Dermis blood vessel endothelial cell (primary cell): ENCODE measurements around the gene CLCN5. TPM values are rescaled to one million over a fixed set of nuclear protein-coding genes. Genes with fewer than 3 reads are reported as not detected.
A peak's percentile ranks its signal among the peaks of the same experiment; 100 is the strongest.
"Not testable (repeated sequence)": the region's sequence is repeated elsewhere in the genome, so short reads cannot be mapped to it uniquely, and the experiment has no call there.

Experiments used
- DNase-seq: peaks from one replicate; pipeline ENCODE4 v3.0.0; 2010
- total RNA-seq: library from RNA; depleted of rRNA; stranded (reverse); fragments of >200 nt; gene quantifications from 2 replicates; pipeline ENCODE4 v1.2.3, GENCODE V29; 2014

The CLCN5 gene
- total RNA-seq, 1 donor from 2014 or later = 8.7 TPM

DNA sequence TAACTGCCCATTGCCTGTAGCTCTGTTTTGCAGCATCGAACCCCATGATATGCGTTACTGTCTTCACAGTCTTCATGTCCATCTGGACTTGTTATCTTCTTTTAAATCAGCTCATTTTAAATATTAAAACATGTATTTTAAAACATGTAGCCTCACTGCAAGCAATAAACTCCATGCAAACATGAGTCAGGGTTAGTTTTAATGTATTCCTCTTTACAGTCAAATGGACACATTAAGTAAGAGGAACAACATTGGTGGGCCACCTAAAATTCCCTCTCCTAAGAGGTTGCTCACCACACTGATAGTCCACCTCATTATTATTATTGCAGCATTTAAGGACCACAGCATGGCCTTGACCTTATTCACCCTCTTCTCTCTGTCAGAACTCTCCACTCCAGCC lies 74.1 kb downstream of the CLCN5 start:
- no peak for DNase-seq

DNA sequence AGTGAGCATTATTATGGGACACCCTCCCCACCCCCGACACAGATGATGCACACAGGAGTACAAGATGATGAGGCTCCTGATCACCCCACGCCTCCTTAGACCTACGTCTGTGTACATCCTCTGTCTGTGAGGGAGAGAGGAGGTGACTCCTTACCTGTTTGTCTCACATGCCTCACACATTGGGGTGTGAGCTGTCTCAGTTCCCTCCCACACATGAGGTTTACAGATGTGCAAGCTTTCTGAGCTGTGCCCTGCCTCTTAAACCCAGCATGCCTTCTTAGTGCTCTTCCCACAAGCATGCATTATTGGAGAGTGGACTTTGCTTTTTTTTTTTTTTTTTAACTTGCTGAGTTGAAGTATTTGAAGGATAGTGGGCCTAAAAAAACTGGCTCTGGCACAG lies 76.7 kb downstream of the CLCN5 start:
- no peak for DNase-seq

DNA sequence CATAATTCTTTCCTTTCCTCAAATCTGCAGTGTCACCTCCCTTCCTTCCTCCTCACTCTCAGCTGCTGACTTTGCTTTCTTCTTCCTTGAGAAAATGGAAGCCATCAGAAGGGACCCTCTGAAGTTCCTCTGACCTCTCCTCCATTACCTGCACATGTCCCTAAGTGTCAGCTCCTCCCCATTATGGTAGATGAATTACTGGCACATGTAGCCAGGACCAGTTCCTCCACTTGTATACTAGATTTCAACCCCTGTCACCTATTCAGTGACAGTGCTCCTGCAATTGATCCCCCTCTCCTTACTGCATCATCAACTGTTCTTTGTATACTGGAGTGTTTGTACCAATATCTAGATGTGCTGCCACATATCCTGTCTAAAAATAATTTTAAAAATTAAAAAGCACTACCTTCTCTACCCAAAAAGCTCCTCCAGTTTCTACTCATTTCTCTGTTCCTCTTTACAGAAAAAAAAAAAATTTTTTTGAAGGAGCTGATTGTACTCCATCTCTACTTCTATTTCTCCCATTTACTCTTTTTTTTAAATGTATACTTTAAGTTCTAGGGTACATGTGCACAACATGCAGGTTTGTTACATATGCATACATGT lies 78.6 kb downstream of the CLCN5 start:
- no peak for DNase-seq

DNA sequence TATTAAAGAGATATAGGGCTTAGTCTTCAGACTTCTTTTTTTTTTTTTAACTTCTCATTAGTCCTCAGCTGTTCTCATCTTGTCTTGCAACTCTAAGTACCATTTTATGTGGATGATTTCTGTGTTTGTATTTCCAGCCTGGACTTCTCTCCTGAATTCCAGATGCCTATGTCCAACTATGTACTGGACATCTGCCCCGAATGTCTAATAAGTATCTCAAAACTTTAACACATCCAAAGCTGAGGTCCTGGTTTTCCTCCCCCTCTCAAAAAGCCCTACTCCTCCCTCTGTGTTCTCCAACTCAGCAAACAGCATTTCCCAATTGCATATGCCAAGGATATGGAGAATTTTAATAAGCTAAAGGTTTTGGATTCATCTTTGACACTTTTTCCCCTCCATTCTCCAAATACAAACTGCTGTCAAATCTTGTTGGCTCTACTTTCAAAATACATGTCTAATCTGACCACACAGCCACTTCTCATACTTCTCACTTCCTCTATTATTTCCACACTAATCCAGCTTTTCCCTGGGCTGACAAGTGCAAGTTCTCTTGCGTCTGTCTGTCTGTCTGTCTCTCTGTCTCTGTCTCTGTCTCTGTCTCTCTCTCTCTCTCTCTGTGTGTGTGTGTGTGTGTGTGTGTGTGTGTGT lies 79.8 kb downstream of the CLCN5 start:
- DNase-seq = no peak

DNA sequence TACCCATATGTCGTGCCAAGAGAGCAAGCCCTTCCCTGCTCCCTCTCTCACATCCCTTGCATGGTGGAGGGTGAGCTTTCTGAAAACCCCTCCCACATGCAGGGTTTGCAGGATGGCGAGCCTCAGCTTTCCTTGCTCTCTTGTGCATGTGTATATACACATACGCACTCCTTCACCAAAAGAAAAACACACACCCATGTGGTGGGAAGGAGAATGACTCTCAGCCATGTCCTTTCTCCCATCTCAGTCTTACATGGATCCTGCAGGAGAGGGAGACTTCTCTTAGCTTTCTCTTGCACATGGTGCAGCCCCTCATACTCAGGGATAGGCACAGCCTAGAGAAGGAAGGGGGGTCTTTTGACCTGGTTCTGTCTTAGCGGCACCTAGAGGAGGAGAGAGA lies 81.1 kb downstream of the CLCN5 start:
- no peak for DNase-seq

DNA sequence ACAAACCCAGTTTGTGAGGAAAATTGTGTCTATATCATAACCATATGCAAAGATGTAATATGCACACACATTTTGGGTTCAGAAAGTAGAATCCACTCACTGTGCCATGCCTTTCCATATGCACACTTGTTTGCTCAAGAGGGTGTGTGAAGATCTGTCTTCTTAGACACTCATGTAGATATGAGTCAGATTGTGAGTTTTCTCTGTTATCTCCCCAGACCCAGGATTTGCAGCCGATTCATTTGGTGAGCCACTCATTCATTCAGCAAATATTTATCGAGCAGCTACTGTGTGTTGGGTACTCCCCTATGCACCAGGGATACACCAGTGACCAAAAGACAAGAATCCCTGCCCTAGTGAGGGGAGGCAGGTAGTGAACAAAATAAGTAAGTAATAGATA lies 81.5 kb downstream of the CLCN5 start:
- no peak for DNase-seq

DNA sequence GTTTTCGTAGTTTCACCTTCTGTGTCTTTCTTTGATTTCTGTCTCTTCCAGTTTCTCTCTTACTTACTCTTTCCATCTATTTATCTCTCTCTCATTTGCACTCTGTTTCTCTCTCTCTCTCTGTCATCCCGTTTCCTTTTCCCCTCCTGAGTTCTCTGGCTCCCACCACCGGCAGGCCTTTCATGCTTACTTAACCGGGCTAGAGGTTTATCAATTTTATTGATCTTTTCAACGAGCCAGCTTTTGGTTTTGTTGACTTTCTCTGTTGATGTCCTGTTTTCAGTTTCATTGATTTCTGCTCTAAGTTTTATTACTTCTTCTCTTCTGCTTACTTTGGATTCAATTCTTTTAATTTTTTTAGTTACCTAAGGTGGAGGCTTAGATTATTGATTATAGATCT lies 103.2 kb downstream of the CLCN5 start:
- DNase-seq = not testable (repeated sequence)

DNA sequence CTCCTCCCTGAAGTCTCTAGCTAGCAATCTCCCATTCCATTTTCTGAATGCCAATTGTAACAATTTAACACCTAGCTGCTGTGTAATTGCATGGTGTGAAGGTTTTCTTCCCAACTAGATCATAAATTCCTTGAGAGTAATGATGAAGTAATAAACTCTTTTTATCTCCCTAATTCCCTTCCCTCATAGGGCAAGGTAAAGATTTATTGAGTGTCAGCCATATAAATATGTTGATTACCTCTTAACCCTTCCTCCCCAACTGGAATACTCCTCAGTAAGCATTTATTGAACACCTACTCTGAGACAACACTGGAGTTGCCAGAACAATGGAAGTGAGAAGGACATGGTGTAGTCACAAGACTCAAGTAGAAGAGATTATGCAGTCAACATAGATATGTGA lies 112.7 kb downstream of the CLCN5 start:
- DNase-seq = no peak

DNA sequence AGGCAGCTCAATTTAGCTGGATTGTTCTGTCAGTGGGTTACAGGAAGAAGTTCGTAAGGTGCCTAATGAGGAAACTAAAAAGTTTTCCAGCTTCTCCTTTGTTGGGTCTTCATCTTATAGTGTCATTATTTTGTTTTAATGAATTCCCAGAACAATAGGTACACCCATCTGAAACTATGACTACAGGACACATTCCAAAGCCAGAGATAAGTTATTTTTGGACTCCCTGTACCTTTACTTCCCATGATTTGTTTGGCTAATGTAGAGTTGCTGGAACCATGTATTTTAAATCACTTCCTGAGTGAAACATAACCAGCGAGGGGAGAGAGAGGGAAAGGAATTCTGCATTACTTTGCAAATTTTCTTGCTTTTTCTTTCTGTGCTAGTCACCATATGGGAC lies 114.0 kb downstream of the CLCN5 start:
- peak; percentile 54 for DNase-seq

DNA sequence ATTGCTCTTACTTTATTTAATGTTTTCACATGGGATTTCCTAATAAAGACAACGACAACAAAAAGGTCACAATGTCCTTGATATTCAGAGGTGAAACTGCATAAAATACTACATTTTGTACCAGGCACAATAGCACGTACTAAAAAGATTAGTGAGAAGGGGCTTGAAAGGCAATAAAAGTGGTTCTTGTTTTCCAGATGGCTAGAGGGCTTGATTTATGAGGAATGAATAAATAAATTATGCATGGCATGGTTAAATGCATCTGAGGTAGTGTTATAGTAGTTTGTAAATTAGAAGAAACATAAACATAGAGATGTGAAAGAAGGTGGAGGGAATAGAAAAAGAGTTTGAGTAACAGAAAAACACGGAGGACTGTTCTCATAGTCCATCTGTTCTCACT lies 123.4 kb downstream of the CLCN5 start:
- DNase-seq = no peak

DNA sequence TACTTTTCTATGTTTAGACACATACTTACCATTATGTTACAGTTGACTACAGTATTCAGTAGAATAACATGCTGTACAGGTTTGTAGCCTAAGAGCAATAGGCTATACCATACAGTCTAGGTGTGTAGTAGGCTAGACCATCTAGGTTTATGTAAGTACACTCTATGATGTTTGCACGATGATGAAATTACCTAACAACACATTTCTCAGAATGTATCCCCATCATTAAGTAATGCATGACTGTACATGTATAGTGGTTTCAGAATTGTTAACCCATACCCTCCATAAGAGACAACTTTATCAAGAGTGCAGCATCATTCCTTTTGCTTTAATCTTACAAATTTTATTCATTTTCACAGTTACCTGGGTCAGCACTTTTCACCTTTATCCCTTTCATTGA lies 126.8 kb downstream of the CLCN5 start:
- no peak for DNase-seq

DNA sequence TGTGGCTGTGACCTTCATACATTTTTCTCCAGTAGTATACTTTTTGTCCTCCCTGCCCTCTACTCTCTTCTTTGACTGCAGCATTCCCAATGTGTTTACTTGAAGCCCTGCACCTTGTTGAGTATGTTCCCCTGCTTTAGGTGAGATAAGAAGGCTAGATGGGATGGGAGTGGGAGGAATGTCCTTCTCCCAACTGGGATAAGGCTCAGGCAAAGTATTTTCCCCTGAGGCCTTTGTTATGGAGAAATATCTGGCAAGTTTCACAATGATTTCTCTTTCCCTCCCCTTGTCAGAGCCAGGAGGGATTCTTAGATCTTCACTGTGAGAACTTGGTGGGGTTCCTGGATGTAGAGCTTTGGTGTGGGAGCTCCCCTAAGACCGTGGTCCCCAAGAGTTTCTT lies 131.8 kb downstream of the CLCN5 start:
- no peak for DNase-seq

DNA sequence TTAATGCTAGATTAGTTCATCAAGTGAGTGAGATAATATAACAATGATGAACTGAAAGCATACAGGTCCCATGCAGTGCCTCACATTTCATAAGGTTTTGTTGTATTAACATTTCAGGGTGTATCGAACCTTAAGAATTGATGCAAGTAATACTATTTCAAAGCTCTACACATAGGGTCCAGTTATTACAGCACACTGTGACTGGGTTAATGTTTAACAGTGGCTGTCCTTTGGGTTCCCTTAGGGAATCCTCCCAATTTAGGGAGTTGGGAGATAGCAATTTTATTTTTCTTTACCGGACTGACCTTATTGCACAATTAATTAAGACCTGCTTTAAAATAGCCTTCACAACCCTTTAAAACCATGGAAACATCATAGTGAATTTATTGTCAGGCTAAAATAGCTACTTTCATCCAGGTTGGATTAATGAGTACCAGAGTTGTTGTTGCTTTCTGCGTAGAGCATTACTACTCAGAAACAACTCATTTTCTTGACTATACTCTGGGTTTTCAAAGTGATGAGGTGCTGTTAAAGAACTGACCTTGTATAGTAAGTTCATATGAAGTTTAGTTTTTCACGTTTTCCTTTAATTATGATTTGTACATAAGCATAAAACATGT lies 144.0 kb downstream of the CLCN5 start:
- no peak for DNase-seq

DNA sequence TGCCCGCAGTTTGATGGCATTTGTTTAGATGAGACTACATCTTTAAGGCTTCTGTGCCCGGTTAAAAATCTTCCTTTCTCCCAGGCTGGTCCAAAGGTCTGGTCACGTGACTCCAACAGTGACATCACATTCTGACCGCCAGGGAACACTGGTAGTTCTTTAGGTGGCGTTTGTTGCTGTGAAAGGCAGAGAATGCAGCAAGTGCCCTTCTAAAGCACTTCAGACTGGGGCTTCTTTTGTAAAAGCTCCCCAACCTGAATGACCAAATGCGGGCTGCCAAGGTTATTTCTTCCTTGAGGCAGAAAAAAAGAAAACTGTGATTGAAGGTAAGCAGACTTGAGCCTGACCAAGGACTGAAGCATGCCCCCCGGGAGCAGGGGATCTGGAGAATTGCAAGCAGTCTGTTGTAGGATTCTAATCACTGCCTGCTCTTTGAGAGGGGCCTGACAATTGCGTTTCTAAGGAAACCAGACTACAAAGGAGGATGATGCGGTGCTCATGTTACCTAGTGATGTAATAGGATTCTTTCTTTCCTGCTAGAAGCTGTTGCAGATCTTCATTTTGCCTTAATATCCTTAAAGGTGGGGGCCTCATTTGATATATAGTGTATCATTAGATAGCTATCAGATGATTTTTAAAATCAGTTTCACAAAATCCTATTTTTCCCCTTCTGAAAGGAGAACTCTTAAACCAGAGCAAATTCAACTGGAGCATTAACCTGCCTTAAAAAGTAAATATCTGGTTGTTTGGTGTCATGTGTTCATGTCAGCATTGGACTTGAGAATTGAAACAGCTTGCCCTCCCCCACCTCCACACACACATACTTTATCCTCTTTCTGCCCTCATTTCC lies 145.3 kb downstream of the CLCN5 start:
- DNase-seq = peak; percentile 3

DNA sequence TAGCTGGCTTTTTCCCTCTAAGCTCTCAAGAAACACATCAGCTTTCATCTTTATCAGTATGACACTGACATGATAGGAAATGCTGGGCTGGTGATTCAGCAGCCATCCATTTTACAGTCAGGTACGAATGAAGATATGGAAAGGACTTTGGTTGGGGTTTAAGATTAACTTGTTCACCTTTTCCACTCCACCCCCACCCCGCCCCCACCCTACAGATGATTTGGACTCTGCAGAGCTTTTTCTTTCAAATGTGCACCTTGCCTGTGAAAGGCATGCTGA lies 145.8 kb downstream of the CLCN5 start:
- no peak for DNase-seq

DNA sequence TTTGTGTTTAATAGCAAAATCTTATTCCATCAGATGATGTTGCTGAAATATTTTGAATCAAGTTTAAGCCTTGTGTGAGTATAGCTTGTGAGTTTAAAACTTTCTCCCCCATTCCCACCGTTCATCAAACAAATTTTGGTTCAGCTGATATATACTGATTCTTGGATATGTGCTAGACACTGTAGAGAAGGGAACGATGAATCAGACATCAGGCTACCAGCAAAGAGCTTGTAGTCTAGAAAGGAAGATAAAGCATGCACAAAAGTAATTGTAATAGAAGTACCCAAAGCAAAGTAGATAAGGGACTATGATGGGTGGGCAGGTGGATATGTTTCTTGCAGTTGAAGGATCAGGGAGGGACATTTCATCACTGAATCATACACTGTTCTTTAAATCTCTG lies 146.5 kb downstream of the CLCN5 start:
- no peak for DNase-seq

DNA sequence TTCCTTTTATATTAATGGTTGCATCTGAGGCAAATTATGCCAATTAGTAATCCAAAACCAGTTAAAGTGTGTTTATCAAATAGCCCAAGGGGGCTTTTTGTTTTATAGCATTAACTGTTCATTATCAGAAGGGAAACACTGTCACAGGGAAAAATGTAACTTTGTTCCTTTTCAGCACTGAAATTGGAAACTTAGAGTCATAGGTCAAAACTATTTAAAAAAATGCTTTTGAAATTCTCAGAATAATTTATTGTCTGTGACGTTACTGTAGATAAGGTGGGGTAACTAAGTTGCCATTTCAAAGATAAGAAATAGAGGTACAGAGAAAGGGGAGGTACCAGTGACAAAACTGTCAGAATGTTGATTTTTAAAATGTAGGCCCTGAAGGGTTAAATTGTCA lies 149.1 kb downstream of the CLCN5 start:
- no peak for DNase-seq

DNA sequence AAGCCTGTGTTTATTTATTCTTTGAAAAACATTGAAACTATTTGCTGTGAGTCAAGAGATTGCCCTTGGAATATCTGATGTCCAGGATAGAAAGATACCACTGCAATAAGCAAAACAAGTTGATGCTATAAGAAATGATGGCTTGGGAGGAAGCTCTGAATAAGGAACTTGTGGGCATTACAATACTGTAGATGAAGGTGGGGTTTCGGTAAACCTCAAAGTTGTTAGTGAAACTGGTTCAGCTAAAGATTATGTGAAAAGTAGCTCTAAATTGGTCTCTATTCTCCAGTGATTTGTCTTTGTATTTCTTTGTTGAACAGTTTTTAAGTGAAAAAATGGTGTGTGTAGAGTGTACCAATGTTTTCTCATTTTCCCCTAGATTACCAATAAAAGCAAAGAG lies 149.7 kb downstream of the CLCN5 start:
- DNase-seq = no peak

DNA sequence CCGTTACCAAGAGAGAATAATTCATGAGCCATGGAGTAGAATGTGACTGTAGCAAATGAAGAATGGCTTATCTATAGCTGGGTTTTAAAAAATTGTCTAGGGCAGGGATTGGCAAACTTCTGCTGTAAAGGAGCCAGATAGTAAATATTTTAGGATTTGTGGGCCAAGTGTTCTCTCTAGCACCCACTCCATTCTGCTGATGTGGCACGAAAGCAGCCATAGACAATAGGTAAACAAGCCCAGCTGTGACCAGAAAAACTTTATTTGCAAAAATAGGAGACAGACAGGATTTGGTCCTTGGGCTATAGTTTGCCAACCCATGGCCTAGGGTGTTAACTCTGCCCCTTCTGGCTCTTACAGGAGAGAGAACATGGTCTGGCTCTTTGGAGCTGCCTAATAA lies 151.2 kb downstream of the CLCN5 start:
- DNase-seq = no peak

DNA sequence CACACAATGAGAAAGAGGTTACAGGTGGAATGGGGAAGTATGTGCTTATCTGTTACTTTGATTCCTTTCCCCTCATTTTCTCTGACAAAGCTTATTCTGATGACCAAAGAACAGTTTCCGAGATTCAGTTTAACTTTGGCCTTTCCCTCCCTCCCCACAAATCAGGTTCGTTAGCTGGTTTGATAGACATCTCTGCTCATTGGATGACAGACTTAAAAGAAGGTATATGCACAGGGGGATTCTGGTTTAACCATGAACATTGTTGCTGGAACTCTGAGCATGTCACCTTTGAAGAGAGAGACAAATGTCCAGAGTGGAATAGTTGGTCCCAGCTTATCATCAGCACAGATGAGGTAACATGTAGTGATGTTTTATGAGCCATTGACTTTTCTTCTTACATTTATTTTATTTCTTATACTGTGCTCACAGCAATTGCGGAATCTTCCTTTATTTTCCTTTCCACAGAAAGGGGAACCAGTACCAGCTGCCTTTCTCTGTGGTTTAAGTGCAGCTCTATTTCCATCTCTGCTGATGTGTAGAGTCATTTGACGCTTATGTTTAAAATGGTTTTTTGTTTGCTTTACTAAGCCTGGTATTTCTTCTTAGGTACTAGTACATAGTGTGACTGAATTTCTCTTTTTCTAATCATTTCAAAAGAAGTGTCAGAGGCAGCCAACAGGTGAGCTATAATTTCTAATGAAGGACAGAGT lies 153.4 kb downstream of the CLCN5 start:
- no peak for DNase-seq

DNA sequence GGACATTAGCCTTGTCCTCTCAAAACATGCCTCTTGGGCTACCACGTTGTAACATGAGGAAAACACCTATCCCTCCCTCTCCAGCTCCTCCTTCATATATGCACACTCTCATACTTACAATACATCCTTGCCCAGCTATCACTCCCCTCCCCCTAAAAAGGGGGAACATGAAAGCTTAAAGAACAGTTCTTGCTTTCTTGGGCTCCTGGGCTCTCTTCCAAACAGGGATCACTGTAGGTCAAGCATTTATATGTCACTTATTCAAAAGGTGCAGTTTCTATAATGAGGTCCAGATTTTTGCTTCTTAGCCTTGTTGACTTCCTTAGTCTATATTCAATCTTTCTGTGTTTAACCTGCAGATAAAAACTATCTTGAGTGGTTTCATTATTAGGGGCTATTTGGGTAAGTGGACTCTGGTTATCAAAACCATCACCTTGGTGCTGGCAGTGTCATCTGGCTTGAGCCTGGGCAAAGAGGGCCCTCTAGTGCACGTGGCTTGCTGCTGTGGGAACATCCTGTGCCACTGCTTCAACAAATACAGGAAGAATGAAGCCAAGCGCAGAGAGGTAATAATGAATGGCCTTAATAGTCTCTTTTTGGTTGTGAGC lies 159.0 kb downstream of the CLCN5 start:
- DNase-seq = peak; percentile 67

DNA sequence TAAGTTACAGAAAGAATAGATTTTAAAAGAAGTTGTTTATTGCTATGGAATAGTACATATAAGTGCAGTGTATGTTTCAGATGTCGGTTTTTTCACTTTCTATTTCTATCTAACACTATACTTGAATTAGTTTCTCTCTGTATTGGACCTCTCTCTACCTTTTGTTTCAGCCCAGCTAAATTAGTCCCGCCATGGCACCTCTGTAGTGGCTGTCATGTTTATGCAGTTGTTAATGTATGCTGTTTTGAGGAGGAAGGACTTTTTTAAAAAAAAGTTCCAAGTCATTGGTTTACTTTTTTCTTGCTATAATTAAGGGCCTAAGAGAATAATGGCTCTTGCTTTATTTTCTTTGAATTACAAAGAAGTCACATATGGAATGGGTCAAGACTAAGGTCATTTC lies 160.3 kb downstream of the CLCN5 start:
- no peak for DNase-seq

DNA sequence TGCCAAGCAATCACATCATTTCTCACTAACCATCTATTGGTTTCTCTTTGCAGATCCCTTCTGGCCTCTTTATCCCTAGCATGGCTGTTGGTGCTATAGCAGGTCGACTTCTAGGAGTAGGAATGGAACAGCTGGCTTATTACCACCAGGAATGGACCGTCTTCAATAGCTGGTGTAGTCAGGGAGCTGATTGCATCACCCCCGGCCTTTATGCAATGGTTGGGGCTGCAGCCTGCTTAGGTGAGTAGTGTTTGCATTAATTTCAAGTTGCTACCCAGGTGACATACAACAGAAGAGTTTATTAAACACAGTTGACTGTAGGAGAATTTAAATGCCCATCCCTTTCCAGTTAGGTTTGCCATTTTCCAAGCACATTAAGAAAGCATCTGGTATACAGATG lies 166.2 kb downstream of the CLCN5 start:
- DNase-seq = no peak
